VCaP (cell line): Measurements from ENCODE around the gene CHMP6.

Experiments
- H3K27ac ChIP-seq: fragments of 450-650 bp; 2 replicates; pipeline ENCODE4 v1.5.1; 2017
- TF ChIP-seq, protein P1 (sequence below): fragments of 450-650 bp; conservative IDR thresholded peaks from 2 replicates; pipeline ENCODE4 v1.5.1; 2017; ENCODE audit warnings: mild to moderate bottlenecking, moderate library complexity

CHMP6 gene

GRCh38 chr17:81015136-81015535, 23.5 kb downstream of the CHMP6 start:
- TF ChIP-seq, protein P1, sequence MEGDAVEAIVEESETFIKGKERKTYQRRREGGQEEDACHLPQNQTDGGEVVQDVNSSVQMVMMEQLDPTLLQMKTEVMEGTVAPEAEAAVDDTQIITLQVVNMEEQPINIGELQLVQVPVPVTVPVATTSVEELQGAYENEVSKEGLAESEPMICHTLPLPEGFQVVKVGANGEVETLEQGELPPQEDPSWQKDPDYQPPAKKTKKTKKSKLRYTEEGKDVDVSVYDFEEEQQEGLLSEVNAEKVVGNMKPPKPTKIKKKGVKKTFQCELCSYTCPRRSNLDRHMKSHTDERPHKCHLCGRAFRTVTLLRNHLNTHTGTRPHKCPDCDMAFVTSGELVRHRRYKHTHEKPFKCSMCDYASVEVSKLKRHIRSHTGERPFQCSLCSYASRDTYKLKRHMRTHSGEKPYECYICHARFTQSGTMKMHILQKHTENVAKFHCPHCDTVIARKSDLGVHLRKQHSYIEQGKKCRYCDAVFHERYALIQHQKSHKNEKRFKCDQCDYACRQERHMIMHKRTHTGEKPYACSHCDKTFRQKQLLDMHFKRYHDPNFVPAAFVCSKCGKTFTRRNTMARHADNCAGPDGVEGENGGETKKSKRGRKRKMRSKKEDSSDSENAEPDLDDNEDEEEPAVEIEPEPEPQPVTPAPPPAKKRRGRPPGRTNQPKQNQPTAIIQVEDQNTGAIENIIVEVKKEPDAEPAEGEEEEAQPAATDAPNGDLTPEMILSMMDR: no peak
- no peak overlapping the region for H3K27ac ChIP-seq

- peak overlapping the region; percentile 94; the same call in 1 of the 2 replicates for H3K27ac ChIP-seq
- TF ChIP-seq, protein P1: no peak
Measured at GRCh38 chr17:81016575-81016974, 24.9 kb downstream of the CHMP6 start.

DNA sequence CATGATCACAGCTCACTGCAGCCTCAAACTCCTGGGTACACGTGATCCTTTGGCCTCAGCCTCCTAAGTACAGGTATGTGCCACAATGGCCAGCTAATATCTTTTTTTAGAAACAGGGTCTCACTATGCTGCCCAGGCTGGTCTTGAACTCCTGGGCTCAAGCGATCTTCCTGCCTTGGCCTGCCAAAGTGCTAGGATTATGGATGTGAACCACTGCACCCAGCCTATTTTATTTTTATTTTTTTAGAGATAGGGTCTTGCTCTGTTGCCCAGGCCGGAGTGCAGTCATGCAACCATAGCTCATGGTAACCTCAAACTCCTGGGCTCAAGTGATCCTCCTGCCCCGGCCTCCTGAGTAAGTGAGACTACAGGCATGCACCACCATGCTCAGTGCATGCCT, 25.7 kb downstream of the CHMP6 start:
- H3K27ac ChIP-seq: peak overlapping the region; percentile 94

GRCh38 chr17:81018044-81018802, 26.6 kb downstream of the CHMP6 start:
- H3K27ac ChIP-seq: peak overlapping the region; percentile 94
- TF ChIP-seq, protein P1: no peak

- H3K27ac ChIP-seq: peak overlapping the region; percentile 94
- TF ChIP-seq, protein P1: no peak
Measured at GRCh38 chr17:81019563-81020442, 28.2 kb downstream of the CHMP6 start.

GRCh38 chr17:81020443-81020766, 28.8 kb downstream of the CHMP6 start:
- no peak overlapping the region for H3K27ac ChIP-seq
- TF ChIP-seq, protein P1: no peak

- no peak overlapping the region for H3K27ac ChIP-seq
- TF ChIP-seq, protein P1: no peak
Measured at GRCh38 chr17:81020767-81021497, 29.3 kb downstream of the CHMP6 start.
